Measurements from ENCODE around the gene PLXDC2.

Gene PLXDC2

DNA sequence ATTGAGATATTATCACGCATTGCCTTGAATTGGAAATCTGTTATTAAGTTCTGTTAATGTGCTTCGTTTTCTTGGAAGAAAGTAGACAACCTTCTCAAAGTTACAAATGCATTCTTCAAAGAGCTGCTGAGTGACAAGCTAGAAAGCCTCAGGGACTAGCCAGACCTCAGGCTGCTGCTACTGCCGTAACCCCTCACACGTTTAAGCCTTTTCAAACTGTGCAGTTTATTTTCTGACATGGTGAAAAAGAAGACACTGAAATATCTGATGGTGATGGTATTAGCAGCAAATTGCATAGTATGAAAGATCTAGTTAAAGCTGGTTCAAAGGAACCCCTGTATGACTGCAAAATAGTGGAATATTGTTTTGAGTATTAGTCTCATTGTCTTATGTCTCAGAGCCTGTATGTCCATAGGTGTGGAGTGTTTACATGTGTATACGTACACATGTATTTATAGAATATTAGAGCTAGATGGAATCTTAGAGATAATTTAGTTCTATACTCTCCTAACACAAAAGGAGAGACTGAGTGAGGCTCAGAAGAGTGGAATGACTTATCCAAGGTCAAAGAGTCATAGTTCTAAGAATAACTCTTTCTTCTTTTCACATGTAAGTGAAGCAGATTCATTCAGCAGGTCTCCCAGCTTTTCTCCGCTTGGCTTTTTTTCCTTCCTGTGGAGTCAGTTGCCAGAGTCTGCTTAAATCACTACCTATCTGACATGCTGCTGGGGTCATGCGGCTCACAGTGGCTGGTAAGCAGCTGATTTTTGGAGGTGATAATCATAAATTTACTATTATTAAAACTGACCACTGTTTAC is 431.9 kb downstream of the PLXDC2 start:
- ATAC-seq (replicated peaks): no peak
- H3K27me3 Mint-ChIP-seq: no peaks in the 10 kb centered on the region
- no peak overlapping the region for H3K4me3 Mint-ChIP-seq
- H3K4me1 Mint-ChIP-seq: no peaks in the 10 kb centered on the region
- no peak for DNase-seq
- no peak overlapping the region for H3K27ac Mint-ChIP-seq
- no peaks in the 10 kb centered on the region for H3K36me3 Mint-ChIP-seq
- H3K9me3 Mint-ChIP-seq: no peaks in the 10 kb centered on the region

GRCh38 chr10:20254078-20254477 is 437.8 kb downstream of the PLXDC2 start:
- H3K9me3 Mint-ChIP-seq: no peaks in the 10 kb centered on the region
- DNase-seq (no peak), ATAC-seq (replicated peaks) (no peak)
- H3K4me3 Mint-ChIP-seq: no peak overlapping the region
- no peaks in the 10 kb centered on the region for H3K4me1 Mint-ChIP-seq
- no peaks in the 10 kb centered on the region for H3K27me3 Mint-ChIP-seq
- no peak overlapping the region for H3K27ac Mint-ChIP-seq
- H3K36me3 Mint-ChIP-seq: no peaks in the 10 kb centered on the region

DNA sequence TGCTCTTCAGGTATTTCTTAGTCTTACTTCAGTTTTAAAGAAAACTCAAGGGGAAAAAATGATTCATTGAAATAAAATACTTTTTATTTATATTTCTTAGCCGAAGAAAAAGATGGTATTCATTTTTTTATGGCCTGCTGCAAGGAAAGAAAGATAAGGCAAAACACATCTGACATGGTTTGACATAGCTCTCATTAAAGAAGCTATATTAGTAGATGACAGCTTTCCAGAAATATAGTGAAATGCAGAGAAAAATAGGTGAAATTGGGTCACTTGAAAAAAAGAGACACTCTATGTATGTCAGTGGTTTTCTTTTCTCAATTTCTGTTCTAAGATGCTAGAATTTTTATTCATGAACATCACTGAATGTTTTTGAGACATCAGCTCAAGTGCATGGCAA is 438.3 kb downstream of the PLXDC2 start:
- ATAC-seq (replicated peaks): no peak
- no peaks in the 10 kb centered on the region for H3K4me1 Mint-ChIP-seq
- H3K27me3 Mint-ChIP-seq: no peaks in the 10 kb centered on the region
- DNase-seq: no peak
- H3K4me3 Mint-ChIP-seq: no peak overlapping the region
- H3K27ac Mint-ChIP-seq: no peak overlapping the region
- H3K36me3 Mint-ChIP-seq: no peaks in the 10 kb centered on the region
- H3K9me3 Mint-ChIP-seq: no peaks in the 10 kb centered on the region

DNA sequence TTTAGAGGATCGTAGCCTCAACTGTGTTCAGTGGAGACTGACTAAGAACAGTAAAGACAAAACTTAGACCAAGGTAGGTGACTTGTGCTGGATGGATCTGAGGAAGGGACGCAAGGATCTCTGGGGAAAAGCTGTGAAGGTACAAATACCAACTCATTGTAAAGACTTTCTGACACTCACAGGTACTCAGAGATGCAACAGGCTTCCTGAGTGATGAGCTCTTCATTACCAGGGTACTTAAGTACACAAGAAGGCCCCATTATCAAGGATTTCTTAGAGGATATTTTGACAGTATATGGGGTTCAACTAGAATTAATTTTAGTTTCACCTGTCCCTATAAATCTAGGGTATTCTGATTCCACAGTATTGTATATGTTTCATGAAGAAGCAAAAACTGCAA is 440.7 kb downstream of the PLXDC2 start:
- no peak overlapping the region for H3K27ac Mint-ChIP-seq
- DNase-seq (no peak), ATAC-seq (replicated peaks) (no peak)
- H3K27me3 Mint-ChIP-seq: no peaks in the 10 kb centered on the region
- peaks cover 0 to 1% of the 10 kb centered on the region in 2 donors for H3K9me3 Mint-ChIP-seq
- no peaks in the 10 kb centered on the region for H3K36me3 Mint-ChIP-seq
- no peak overlapping the region for H3K4me3 Mint-ChIP-seq
- H3K4me1 Mint-ChIP-seq: no peaks in the 10 kb centered on the region

- Mint-ChIP-seq H3K27ac (no peak overlapping the region), H3K9me3 (peaks cover 0 to 1% of the 10 kb centered on the region in 2 donors), H3K36me3 (no peaks in the 10 kb centered on the region), H3K27me3 (no peaks in the 10 kb centered on the region), H3K4me3 (no peak overlapping the region), H3K4me1 (no peaks in the 10 kb centered on the region)
- ATAC-seq (replicated peaks) (no peak), DNase-seq (no peak)
Measured at GRCh38 chr10:20257422-20257821, 441.2 kb downstream of the PLXDC2 start.

GRCh38 chr10:20265146-20265545 is 448.9 kb downstream of the PLXDC2 start:
- no peak for DNase-seq
- no peaks in the 10 kb centered on the region for H3K36me3 Mint-ChIP-seq
- ATAC-seq (replicated peaks): no peak
- peaks cover 6 to 10% of the 10 kb centered on the region in 2 donors for H3K9me3 Mint-ChIP-seq
- H3K27ac Mint-ChIP-seq: no peak overlapping the region
- H3K4me1 Mint-ChIP-seq: no peaks in the 10 kb centered on the region
- no peak overlapping the region for H3K4me3 Mint-ChIP-seq
- no peaks in the 10 kb centered on the region for H3K27me3 Mint-ChIP-seq

GRCh38 chr10:20267734-20268133 is 451.5 kb downstream of the PLXDC2 start:
- Mint-ChIP-seq H3K4me1 (no peaks in the 10 kb centered on the region), H3K27me3 (no peaks in the 10 kb centered on the region), H3K27ac (no peak overlapping the region), H3K4me3 (no peak overlapping the region), H3K36me3 (no peaks in the 10 kb centered on the region), H3K9me3 (peaks cover 7 to 10% of the 10 kb centered on the region in 2 donors)
- ATAC-seq (replicated peaks) (no peak), DNase-seq (no peak)

GRCh38 chr10:20271490-20271889 is 455.3 kb downstream of the PLXDC2 start:
- no peak for DNase-seq
- Mint-ChIP-seq H3K4me1 (no peaks in the 10 kb centered on the region), H3K4me3 (no peak overlapping the region), H3K36me3 (no peaks in the 10 kb centered on the region), H3K9me3 (peaks cover 4 to 8% of the 10 kb centered on the region in 2 donors), H3K27me3 (no peaks in the 10 kb centered on the region), H3K27ac (no peak overlapping the region)
- no peak for ATAC-seq (replicated peaks)

GRCh38 chr10:20272608-20273007 is 456.4 kb downstream of the PLXDC2 start:
- Mint-ChIP-seq H3K27me3 (no peaks in the 10 kb centered on the region), H3K9me3 (peaks cover 4 to 8% of the 10 kb centered on the region in 2 donors), H3K4me3 (no peak overlapping the region), H3K4me1 (no peaks in the 10 kb centered on the region), H3K36me3 (no peaks in the 10 kb centered on the region), H3K27ac (no peak overlapping the region)
- DNase-seq (no peak), ATAC-seq (replicated peaks) (no peak)

DNA sequence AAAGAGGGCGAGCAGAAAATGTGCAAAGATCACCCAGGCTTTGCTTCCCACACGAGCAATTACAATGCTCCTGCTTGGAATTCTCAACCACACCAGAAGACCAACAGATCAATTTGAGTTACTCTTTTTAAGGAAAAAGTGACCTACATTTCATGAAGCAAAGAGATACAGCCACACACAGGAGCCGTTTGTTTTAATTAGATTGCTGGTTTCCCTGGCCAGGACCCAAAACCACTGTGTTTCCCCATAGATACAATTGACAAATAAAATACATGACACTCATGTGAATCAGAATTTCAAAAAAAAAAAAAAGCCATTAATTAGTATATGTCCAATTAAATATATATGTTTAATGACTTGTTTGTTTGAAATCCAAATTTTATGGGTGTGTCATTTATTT is 458.3 kb downstream of the PLXDC2 start:
- no peak for DNase-seq
- H3K4me3 Mint-ChIP-seq: no peak overlapping the region
- no peak overlapping the region for H3K27ac Mint-ChIP-seq
- no peaks in the 10 kb centered on the region for H3K4me1 Mint-ChIP-seq
- ATAC-seq (replicated peaks): no peak
- no peaks in the 10 kb centered on the region for H3K36me3 Mint-ChIP-seq
- peaks cover 0 to 8% of the 10 kb centered on the region in 2 donors for H3K9me3 Mint-ChIP-seq
- H3K27me3 Mint-ChIP-seq: no peaks in the 10 kb centered on the region

DNA sequence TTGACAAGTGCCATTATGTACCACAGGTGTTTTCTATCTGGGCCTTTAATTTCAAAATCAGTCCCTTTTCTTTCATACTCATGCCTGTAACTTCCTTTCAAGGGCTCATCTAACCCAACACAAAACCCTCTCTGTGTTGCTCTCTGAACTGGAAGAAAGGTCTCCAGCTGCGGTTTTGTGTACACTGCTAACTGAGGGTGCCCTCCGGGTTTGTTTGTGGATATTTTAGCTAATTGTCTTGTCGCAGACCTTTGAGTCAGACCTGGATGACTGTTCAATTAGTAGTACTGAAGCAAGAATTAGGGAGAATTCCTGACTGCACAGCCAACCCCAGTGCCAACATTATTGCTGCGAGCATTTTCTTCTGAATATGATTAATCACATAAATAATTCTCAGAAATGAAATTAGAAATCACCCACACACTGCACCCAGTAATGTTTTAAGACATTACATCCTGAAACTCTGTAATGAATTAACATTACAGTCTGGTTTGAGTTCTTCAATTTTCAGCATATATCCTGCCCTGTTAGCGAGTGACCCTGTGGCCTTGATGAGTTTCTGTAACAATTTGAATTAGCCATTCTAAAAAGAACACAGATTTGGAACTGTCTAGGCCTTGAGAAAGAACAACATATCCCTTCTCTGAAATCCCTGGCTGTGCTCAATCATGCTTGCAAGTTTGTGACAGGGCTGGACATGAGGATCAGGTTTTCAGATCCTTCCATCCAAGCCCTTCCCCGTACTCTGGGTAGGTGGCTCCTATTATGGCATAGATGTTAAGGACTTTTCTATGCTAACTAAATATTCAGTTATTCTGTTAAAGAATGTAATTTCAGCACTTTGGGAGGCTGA is 460.1 kb downstream of the PLXDC2 start:
- H3K36me3 Mint-ChIP-seq: no peaks in the 10 kb centered on the region
- DNase-seq (no peak), ATAC-seq (replicated peaks) (no peak)
- no peaks in the 10 kb centered on the region for H3K4me1 Mint-ChIP-seq
- no peaks in the 10 kb centered on the region for H3K27me3 Mint-ChIP-seq
- H3K9me3 Mint-ChIP-seq: peaks cover 0 to 3% of the 10 kb centered on the region in 2 donors
- no peak overlapping the region for H3K4me3 Mint-ChIP-seq
- H3K27ac Mint-ChIP-seq: no peak overlapping the region

GRCh38 chr10:20277820-20278219 is 461.6 kb downstream of the PLXDC2 start:
- Mint-ChIP-seq H3K9me3 (no peaks in the 10 kb centered on the region), H3K27me3 (no peaks in the 10 kb centered on the region), H3K27ac (no peak overlapping the region), H3K4me1 (no peaks in the 10 kb centered on the region), H3K36me3 (no peaks in the 10 kb centered on the region), H3K4me3 (no peak overlapping the region)
- ATAC-seq (replicated peaks) (no peak), DNase-seq (no peak)

DNA sequence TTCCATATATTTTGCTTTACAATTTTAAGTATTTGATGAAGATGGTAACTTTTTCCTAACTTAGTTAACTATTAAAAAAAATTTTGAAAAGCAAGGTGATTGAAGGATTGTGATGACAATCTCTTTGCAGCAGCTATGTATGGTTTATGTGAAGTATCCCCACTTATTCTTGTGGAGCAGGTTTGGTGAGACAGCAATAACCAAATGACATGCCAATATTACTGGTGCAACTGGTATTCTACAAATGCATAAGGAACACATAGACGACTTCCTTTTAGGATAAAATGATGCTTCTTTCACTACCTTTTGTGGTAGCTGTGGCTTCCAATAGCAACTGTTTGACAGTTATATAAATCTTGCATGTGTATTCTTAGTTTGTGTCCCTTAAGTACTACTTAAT is 465.3 kb downstream of the PLXDC2 start:
- DNase-seq (no peak), ATAC-seq (replicated peaks) (no peak)
- no peak overlapping the region for H3K4me3 Mint-ChIP-seq
- H3K27me3 Mint-ChIP-seq: no peaks in the 10 kb centered on the region
- H3K36me3 Mint-ChIP-seq: no peaks in the 10 kb centered on the region
- no peaks in the 10 kb centered on the region for H3K9me3 Mint-ChIP-seq
- H3K4me1 Mint-ChIP-seq: no peaks in the 10 kb centered on the region
- H3K27ac Mint-ChIP-seq: no peak overlapping the region

- Mint-ChIP-seq H3K36me3 (no peaks in the 10 kb centered on the region), H3K9me3 (no peaks in the 10 kb centered on the region), H3K27me3 (no peaks in the 10 kb centered on the region), H3K4me1 (no peaks in the 10 kb centered on the region), H3K4me3 (no peak overlapping the region), H3K27ac (no peak overlapping the region)
- DNase-seq: no peak
- ATAC-seq (replicated peaks): no peak
Measured at GRCh38 chr10:20287586-20287985, 471.4 kb downstream of the PLXDC2 start.

GRCh38 chr10:20288060-20288459 is 471.8 kb downstream of the PLXDC2 start:
- H3K27me3 Mint-ChIP-seq: no peaks in the 10 kb centered on the region
- ATAC-seq (replicated peaks) (no peak), DNase-seq (no peak)
- no peaks in the 10 kb centered on the region for H3K36me3 Mint-ChIP-seq
- no peak overlapping the region for H3K4me3 Mint-ChIP-seq
- H3K9me3 Mint-ChIP-seq: no peaks in the 10 kb centered on the region
- H3K4me1 Mint-ChIP-seq: no peaks in the 10 kb centered on the region
- no peak overlapping the region for H3K27ac Mint-ChIP-seq

Measured in stimulated activated naive B cell treated with anti-CD40 and anti-IgM and Interleukin-4, amounts not matched to agents 10 μg/mL and 1 μg/mL and 100 μg/mL, for 72 hours (primary cell).